BLaER1 (cell line): ENCODE data around the gene DICER1.

ENCODE experiments used
- H3K27ac ChIP-seq: shearing (Covaris generic); formaldehyde crosslinking; 2 replicates; pipeline ENCODE4 v1.8.1; 2022
- H3K27me3 ChIP-seq: shearing (Covaris generic); formaldehyde crosslinking; 2 replicates; pipeline ENCODE4 v1.8.1; 2022
- H3K36me3 ChIP-seq: shearing (Covaris generic); formaldehyde crosslinking; 2 replicates; pipeline ENCODE4 v1.8.1; 2022
- H3K4me1 ChIP-seq: shearing (Covaris generic); formaldehyde crosslinking; 2 replicates; pipeline ENCODE4 v1.8.1; 2022
- H3K4me2 ChIP-seq: shearing (Covaris generic); formaldehyde crosslinking; 2 replicates; pipeline ENCODE4 v1.8.1; 2022
- H3K4me3 ChIP-seq: shearing (Covaris generic); formaldehyde crosslinking; 2 replicates; pipeline ENCODE4 v1.8.1; 2022
- H3K9ac ChIP-seq: shearing (Covaris generic); formaldehyde crosslinking; 2 replicates; pipeline ENCODE4 v1.8.1; 2022
- H3K9me3 ChIP-seq: shearing (Covaris generic); formaldehyde crosslinking; 2 replicates; pipeline ENCODE4 v1.8.1; 2022
- H4K20me1 ChIP-seq: shearing (Covaris generic); formaldehyde crosslinking; 2 replicates; pipeline ENCODE4 v1.8.1; 2022
- Cebpa-rat ChIP-seq: shearing (Covaris generic); IDR thresholded peaks from 2 replicates; pipeline ENCODE4 v1.8.1; 2022

The DICER1 gene

GRCh38 chr14:95132760-95133159, 24.6 kb downstream of the DICER1 start:
- no peak overlapping the region for H3K4me3 ChIP-seq
- H3K27me3 ChIP-seq: no peaks in the 10 kb centered on the region
- no peak for TF ChIP-seq Cebpa-rat
- H3K4me2 ChIP-seq: no peak overlapping the region
- no peak overlapping the region for H3K27ac ChIP-seq
- H3K9me3 ChIP-seq: no peaks in the 10 kb centered on the region
- H3K36me3 ChIP-seq: peaks cover 70% of the 10 kb centered on the region
- H3K4me1 ChIP-seq: peaks cover 23% of the 10 kb centered on the region
- no peak overlapping the region for H3K9ac ChIP-seq
- H4K20me1 ChIP-seq: peaks cover 44% of the 10 kb centered on the region

- H3K27me3 ChIP-seq: no peaks in the 10 kb centered on the region
- TF ChIP-seq Cebpa-rat: no peak
- 0 out of 2 replicates have a peak overlapping the region, but pooled peaks have one; percentile 10 for H3K27ac ChIP-seq
- peaks cover 77% of the 10 kb centered on the region for H3K36me3 ChIP-seq
- no peaks in the 10 kb centered on the region for H3K9me3 ChIP-seq
- no peak overlapping the region for H3K4me3 ChIP-seq
- H3K4me2 ChIP-seq: peak overlapping the region; percentile 44
- H4K20me1 ChIP-seq: peaks cover 22% of the 10 kb centered on the region
- peaks cover 22% of the 10 kb centered on the region for H3K4me1 ChIP-seq
- no peak overlapping the region for H3K9ac ChIP-seq
Measured at GRCh38 chr14:95130549-95130948, 26.8 kb downstream of the DICER1 start.

- no peak for TF ChIP-seq Cebpa-rat
- Histone ChIP-seq H3K36me3 (peaks cover 84% of the 10 kb centered on the region), H3K9me3 (no peaks in the 10 kb centered on the region), H3K4me1 (peaks cover 22% of the 10 kb centered on the region), H4K20me1 (peaks cover 1% of the 10 kb centered on the region; the same call in 1 of the 2 replicates), H3K9ac (no peak overlapping the region), H3K4me2 (no peak overlapping the region), H3K27me3 (no peaks in the 10 kb centered on the region), H3K4me3 (no peak overlapping the region), H3K27ac (no peak overlapping the region)
Measured at GRCh38 chr14:95128140-95128539, 29.2 kb downstream of the DICER1 start.

GRCh38 chr14:95127531-95127911, 29.8 kb downstream of the DICER1 start:
- H3K9me3 ChIP-seq: no peaks in the 10 kb centered on the region
- peaks cover 22% of the 10 kb centered on the region for H3K4me1 ChIP-seq
- no peak overlapping the region for H3K27ac ChIP-seq
- no peak overlapping the region for H3K4me2 ChIP-seq
- TF ChIP-seq Cebpa-rat: no peak
- H3K9ac ChIP-seq: no peak overlapping the region
- peaks cover 84% of the 10 kb centered on the region for H3K36me3 ChIP-seq
- H3K27me3 ChIP-seq: no peaks in the 10 kb centered on the region
- no peak overlapping the region for H3K4me3 ChIP-seq
- no peaks in the 10 kb centered on the region; the same call in 1 of the 2 replicates for H4K20me1 ChIP-seq

GRCh38 chr14:95126906-95127530, 30.3 kb downstream of the DICER1 start:
- H3K36me3 ChIP-seq: peaks cover 84% of the 10 kb centered on the region
- H3K9ac ChIP-seq: no peak overlapping the region
- H3K27me3 ChIP-seq: no peaks in the 10 kb centered on the region
- no peak overlapping the region for H3K27ac ChIP-seq
- H3K9me3 ChIP-seq: no peaks in the 10 kb centered on the region
- TF ChIP-seq Cebpa-rat: no peak
- H3K4me3 ChIP-seq: no peak overlapping the region
- H3K4me2 ChIP-seq: no peak overlapping the region
- H3K4me1 ChIP-seq: peaks cover 22% of the 10 kb centered on the region
- H4K20me1 ChIP-seq: no peaks in the 10 kb centered on the region; the same call in 1 of the 2 replicates

GRCh38 chr14:95125915-95126314, 31.4 kb downstream of the DICER1 start:
- Histone ChIP-seq H3K27ac (no peak overlapping the region), H3K4me3 (no peak overlapping the region), H3K9me3 (no peaks in the 10 kb centered on the region), H3K4me1 (peaks cover 13% of the 10 kb centered on the region), H4K20me1 (no peaks in the 10 kb centered on the region; the same call in 1 of the 2 replicates), H3K4me2 (no peak overlapping the region), H3K36me3 (peaks cover 82% of the 10 kb centered on the region), H3K27me3 (no peaks in the 10 kb centered on the region), H3K9ac (no peak overlapping the region)
- TF ChIP-seq Cebpa-rat: no peak

- H3K27ac ChIP-seq: no peak overlapping the region
- no peak for TF ChIP-seq Cebpa-rat
- H4K20me1 ChIP-seq: peaks cover 5% of the 10 kb centered on the region; the same call in 1 of the 2 replicates
- no peak overlapping the region for H3K4me2 ChIP-seq
- H3K27me3 ChIP-seq: no peaks in the 10 kb centered on the region
- no peak overlapping the region for H3K4me3 ChIP-seq
- H3K36me3 ChIP-seq: peaks cover 82% of the 10 kb centered on the region
- peaks cover 6% of the 10 kb centered on the region; the same call in 1 of the 2 replicates for H3K4me1 ChIP-seq
- no peaks in the 10 kb centered on the region for H3K9me3 ChIP-seq
- no peak overlapping the region for H3K9ac ChIP-seq
Measured at GRCh38 chr14:95125221-95125620, 32.1 kb downstream of the DICER1 start.

GRCh38 chr14:95123891-95124579, 33.3 kb downstream of the DICER1 start:
- Histone ChIP-seq H3K9me3 (no peaks in the 10 kb centered on the region), H3K27me3 (no peaks in the 10 kb centered on the region), H3K4me2 (no peak overlapping the region), H3K4me3 (no peak overlapping the region), H3K4me1 (peaks cover 5% of the 10 kb centered on the region; the same call in 1 of the 2 replicates), H3K27ac (no peak overlapping the region), H3K9ac (no peak overlapping the region), H3K36me3 (peaks cover 78% of the 10 kb centered on the region), H4K20me1 (peaks cover 15% of the 10 kb centered on the region; the same call in 1 of the 2 replicates)
- no peak for TF ChIP-seq Cebpa-rat

GRCh38 chr14:95122621-95122945, 34.7 kb downstream of the DICER1 start:
- no peak for TF ChIP-seq Cebpa-rat
- Histone ChIP-seq H4K20me1 (peaks cover 26% of the 10 kb centered on the region; the same call in 1 of the 2 replicates), H3K27ac (no peak overlapping the region), H3K4me1 (peaks cover 5% of the 10 kb centered on the region; the same call in 1 of the 2 replicates), H3K4me2 (no peak overlapping the region), H3K4me3 (no peak overlapping the region), H3K36me3 (peaks cover 80% of the 10 kb centered on the region), H3K27me3 (no peaks in the 10 kb centered on the region), H3K9ac (no peak overlapping the region), H3K9me3 (no peaks in the 10 kb centered on the region)

GRCh38 chr14:95121911-95122620, 35.3 kb downstream of the DICER1 start:
- Histone ChIP-seq H3K4me3 (no peak overlapping the region), H3K36me3 (peaks cover 79% of the 10 kb centered on the region), H3K27me3 (no peaks in the 10 kb centered on the region)

More at GRCh38 chr14:95121911-95122620, 35.3 kb downstream of the DICER1 start:
- H3K9me3 ChIP-seq: no peaks in the 10 kb centered on the region
- TF ChIP-seq Cebpa-rat: no peak
- no peak overlapping the region for H3K4me2 ChIP-seq
- H3K9ac ChIP-seq: no peak overlapping the region
- H4K20me1 ChIP-seq: peaks cover 26% of the 10 kb centered on the region; the same call in 1 of the 2 replicates
- no peak overlapping the region for H3K27ac ChIP-seq
- peaks cover 5% of the 10 kb centered on the region; the same call in 1 of the 2 replicates for H3K4me1 ChIP-seq
